Left lobe of liver (tissue), 2 donors: ENCODE data around the gene APBA2. TPM values are rescaled to one million over a fixed set of nuclear protein-coding genes. Genes with fewer than 3 reads are reported as not detected.
"Not testable (repeated sequence)": the region's sequence is repeated elsewhere in the genome, so short reads cannot be mapped to it uniquely, and the experiment has no call there.

Experiments
- ATAC-seq: fragments of 200-7000 bp; cut with Tn5 transposase; one replicate; pipeline ENCODE4 v1.9.1; 2020; ENCODE audit warnings: mild to moderate bottlenecking, moderate library complexity
- DNase-seq: peaks from one replicate; pipeline ENCODE4 v3.0.0-alpha.2; 2020; ENCODE audit warnings: low spot score
- total RNA-seq: library from RNA; stranded (reverse); gene quantifications from one replicate; pipeline ENCODE4 v1.2.1, GENCODE V29; 2021
- donor health status: DM: no; HTN: no; CAD: no; lungs with moderate emphysema.
- donor health status: DM: no; HTN: yes; CAD: no.

Gene APBA2
- total RNA-seq, 1 donor from 2014 or later = 0.28 TPM

GRCh38 chr15:29029651-29030195 is 143.9 kb downstream of the APBA2 start:
- ATAC-seq (no peak), DNase-seq (no peak)

GRCh38 chr15:29031502-29032228 is 145.9 kb downstream of the APBA2 start:
- DNase-seq = no peak
- no peak for ATAC-seq

- no peak for DNase-seq
- no peak for ATAC-seq
These were observed 146.5 kb downstream of the APBA2 start for GRCh38 chr15:29032229-29032625.

- no peak for ATAC-seq
- DNase-seq = no peak
These were observed 147.0 kb downstream of the APBA2 start for GRCh38 chr15:29032751-29033150.

GRCh38 chr15:29034151-29034550 is 148.4 kb downstream of the APBA2 start:
- no peak for ATAC-seq
- no peak for DNase-seq

GRCh38 chr15:29034593-29035335 is 149.0 kb downstream of the APBA2 start:
- ATAC-seq (no peak), DNase-seq (no peak)

GRCh38 chr15:29035336-29036285 is 149.8 kb downstream of the APBA2 start:
- DNase-seq = no peak
- no peak for ATAC-seq

- ATAC-seq (peak; percentile 26), DNase-seq (no peak)
These were observed 152.4 kb downstream of the APBA2 start for GRCh38 chr15:29037997-29038705.

GRCh38 chr15:29039466-29040369 is 153.9 kb downstream of the APBA2 start:
- DNase-seq (no peak), ATAC-seq (no peak)

- DNase-seq (no peak), ATAC-seq (no peak)
These were observed 154.6 kb downstream of the APBA2 start for GRCh38 chr15:29040370-29040751.

GRCh38 chr15:29043736-29044502 is 158.1 kb downstream of the APBA2 start:
- DNase-seq = no peak
- no peak for ATAC-seq

- DNase-seq = no peak
- no peak for ATAC-seq
These were observed 158.7 kb downstream of the APBA2 start for GRCh38 chr15:29044503-29044901.

- not testable (repeated sequence) for ATAC-seq, DNase-seq
These were observed 159.4 kb downstream of the APBA2 start for GRCh38 chr15:29045161-29045560.

GRCh38 chr15:29045717-29046116 is 159.9 kb downstream of the APBA2 start:
- DNase-seq (no peak), ATAC-seq (no peak)

- no peak for ATAC-seq
These were observed 160.6 kb downstream of the APBA2 start for GRCh38 chr15:29046281-29046810.

GRCh38 chr15:29046977-29047376 is 161.2 kb downstream of the APBA2 start:
- ATAC-seq (no peak), DNase-seq (no peak)

More at GRCh38 chr15:29046281-29046810, 160.6 kb downstream of the APBA2 start:
- DNase-seq = no peak

- DNase-seq (no peak), ATAC-seq (no peak)
These were observed 162.2 kb downstream of the APBA2 start for GRCh38 chr15:29048011-29048410.

- DNase-seq (no peak), ATAC-seq (no peak)
These were observed 165.1 kb downstream of the APBA2 start for GRCh38 chr15:29050870-29051269.
